Neural progenitor cell (in vitro differentiated cells): Measurements from ENCODE around the gene ESYT2.

Source experiments
- CTCF ChIP-seq: fragments of 200-600 bp; sonication (generic); IDR thresholded peaks from 2 replicates; pipeline ENCODE4 v1.5.1; 2017; ENCODE audit warnings: antibody characterized with exemption, mild to moderate bottlenecking
- EZH2 ChIP-seq: fragments of 200-600 bp; sonication (generic); IDR thresholded peaks from 2 replicates; pipeline ENCODE4 v1.6.1; 2017; ENCODE audit warnings: antibody characterized with exemption, mild to moderate bottlenecking, moderate library complexity
- EZH2phosphoT487 ChIP-seq: fragments of 200-600 bp; sonication (generic); IDR thresholded peaks from 2 replicates; pipeline ENCODE4 v1.6.1; 2017; ENCODE audit warnings: antibody characterized with exemption

- TF ChIP-seq CTCF, result no peak
- TF ChIP-seq EZH2, result no peak
- TF ChIP-seq EZH2phosphoT487, result no peak
Observed at GRCh38 chr7:158784270-158784669, 45.0 kb downstream of the ESYT2 start.
